ENCODE measurements around the gene AMDHD2.
"Not testable (repeated sequence)": the region's sequence is repeated elsewhere in the genome, so short reads cannot be mapped to it uniquely, and the experiment has no call there.

DNA sequence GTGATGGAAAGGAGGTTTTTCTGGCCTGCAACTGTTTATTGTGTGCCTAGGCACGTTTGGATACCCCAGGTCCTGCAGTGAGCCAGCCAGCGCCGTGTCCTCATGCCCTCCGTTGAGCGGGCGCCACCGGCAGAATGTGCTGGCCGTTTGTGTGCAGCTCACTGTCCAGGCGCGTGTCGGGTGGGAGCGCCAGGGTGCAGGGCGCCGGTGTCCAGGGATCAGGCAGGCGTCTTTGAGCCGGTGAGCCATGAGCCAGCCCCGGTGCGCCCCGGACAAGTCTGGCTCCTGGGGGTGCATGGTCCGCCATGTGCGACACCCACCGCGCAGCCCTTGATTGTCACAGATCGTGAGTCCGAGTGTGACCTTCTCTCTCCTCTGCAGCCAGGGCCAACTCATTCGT, 56.9 kb downstream of the AMDHD2 start:
- TF ChIP-seq, protein P1, sequence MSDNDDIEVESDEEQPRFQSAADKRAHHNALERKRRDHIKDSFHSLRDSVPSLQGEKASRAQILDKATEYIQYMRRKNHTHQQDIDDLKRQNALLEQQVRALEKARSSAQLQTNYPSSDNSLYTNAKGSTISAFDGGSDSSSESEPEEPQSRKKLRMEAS (IDR thresholded peaks at IDR 0.05) = not testable (repeated sequence)
- TF ChIP-seq, protein P2, sequence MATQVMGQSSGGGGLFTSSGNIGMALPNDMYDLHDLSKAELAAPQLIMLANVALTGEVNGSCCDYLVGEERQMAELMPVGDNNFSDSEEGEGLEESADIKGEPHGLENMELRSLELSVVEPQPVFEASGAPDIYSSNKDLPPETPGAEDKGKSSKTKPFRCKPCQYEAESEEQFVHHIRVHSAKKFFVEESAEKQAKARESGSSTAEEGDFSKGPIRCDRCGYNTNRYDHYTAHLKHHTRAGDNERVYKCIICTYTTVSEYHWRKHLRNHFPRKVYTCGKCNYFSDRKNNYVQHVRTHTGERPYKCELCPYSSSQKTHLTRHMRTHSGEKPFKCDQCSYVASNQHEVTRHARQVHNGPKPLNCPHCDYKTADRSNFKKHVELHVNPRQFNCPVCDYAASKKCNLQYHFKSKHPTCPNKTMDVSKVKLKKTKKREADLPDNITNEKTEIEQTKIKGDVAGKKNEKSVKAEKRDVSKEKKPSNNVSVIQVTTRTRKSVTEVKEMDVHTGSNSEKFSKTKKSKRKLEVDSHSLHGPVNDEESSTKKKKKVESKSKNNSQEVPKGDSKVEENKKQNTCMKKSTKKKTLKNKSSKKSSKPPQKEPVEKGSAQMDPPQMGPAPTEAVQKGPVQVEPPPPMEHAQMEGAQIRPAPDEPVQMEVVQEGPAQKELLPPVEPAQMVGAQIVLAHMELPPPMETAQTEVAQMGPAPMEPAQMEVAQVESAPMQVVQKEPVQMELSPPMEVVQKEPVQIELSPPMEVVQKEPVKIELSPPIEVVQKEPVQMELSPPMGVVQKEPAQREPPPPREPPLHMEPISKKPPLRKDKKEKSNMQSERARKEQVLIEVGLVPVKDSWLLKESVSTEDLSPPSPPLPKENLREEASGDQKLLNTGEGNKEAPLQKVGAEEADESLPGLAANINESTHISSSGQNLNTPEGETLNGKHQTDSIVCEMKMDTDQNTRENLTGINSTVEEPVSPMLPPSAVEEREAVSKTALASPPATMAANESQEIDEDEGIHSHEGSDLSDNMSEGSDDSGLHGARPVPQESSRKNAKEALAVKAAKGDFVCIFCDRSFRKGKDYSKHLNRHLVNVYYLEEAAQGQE (IDR thresholded peaks at IDR 0.05) = not testable (repeated sequence)
- TF ChIP-seq RAD21 (IDR thresholded peaks at IDR 0.05) = not testable (repeated sequence)
- TF ChIP-seq, protein P3, sequence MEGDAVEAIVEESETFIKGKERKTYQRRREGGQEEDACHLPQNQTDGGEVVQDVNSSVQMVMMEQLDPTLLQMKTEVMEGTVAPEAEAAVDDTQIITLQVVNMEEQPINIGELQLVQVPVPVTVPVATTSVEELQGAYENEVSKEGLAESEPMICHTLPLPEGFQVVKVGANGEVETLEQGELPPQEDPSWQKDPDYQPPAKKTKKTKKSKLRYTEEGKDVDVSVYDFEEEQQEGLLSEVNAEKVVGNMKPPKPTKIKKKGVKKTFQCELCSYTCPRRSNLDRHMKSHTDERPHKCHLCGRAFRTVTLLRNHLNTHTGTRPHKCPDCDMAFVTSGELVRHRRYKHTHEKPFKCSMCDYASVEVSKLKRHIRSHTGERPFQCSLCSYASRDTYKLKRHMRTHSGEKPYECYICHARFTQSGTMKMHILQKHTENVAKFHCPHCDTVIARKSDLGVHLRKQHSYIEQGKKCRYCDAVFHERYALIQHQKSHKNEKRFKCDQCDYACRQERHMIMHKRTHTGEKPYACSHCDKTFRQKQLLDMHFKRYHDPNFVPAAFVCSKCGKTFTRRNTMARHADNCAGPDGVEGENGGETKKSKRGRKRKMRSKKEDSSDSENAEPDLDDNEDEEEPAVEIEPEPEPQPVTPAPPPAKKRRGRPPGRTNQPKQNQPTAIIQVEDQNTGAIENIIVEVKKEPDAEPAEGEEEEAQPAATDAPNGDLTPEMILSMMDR (IDR thresholded peaks at IDR 0.05; ENCODE audit: low read depth, low read length, missing input control) = not testable (repeated sequence)

Data from liver (tissue), 3 donors.